Measurements from ENCODE around the gene PPP3R1.

Gene PPP3R1

GRCh38 chr2:68188831-68189230, 63.5 kb downstream of the PPP3R1 start:
- H3K4me3 ChIP-seq (ENCODE audit: low read length, poor library complexity, severe bottlenecking), result no peak overlapping the region
- H3K4me2 ChIP-seq (ENCODE audit: low read depth, low read length, poor library complexity, severe bottlenecking), result no peak overlapping the region
- H3K36me3 ChIP-seq (ENCODE audit: insufficient read depth, low read length), result peaks cover 30% of the 10 kb centered on the region; the same call in 1 of the 2 replicates
- H3F3A ChIP-seq (ENCODE audit: low read depth), result no peaks in the 10 kb centered on the region
- no peaks in the 10 kb centered on the region for H3K4me1 ChIP-seq (ENCODE audit: insufficient read depth, low read length, poor library complexity, severe bottlenecking)
- H3K9ac ChIP-seq (ENCODE audit: low read depth, low read length, poor library complexity, severe bottlenecking), result no peak overlapping the region
- TF ChIP-seq CTCF (conservative IDR thresholded peaks at IDR 0.05; ENCODE audit: low read length), result no peak
- TF ChIP-seq EZH2phosphoT487 (IDR thresholded peaks at IDR 0.05; ENCODE audit: borderline replicate concordance), result no peak
- no peaks in the 10 kb centered on the region for H3K9me3 ChIP-seq (ENCODE audit: insufficient read depth, low read depth, low read length)
- H3K27me3 ChIP-seq (ENCODE audit: insufficient read depth, low read length, poor library complexity, severe bottlenecking), result no peaks in the 10 kb centered on the region
- H3K79me2 ChIP-seq (ENCODE audit: insufficient read depth, low read length), result peaks cover 73% of the 10 kb centered on the region
- no peak overlapping the region for H2AFZ ChIP-seq (ENCODE audit: low read length)
- H4K20me1 ChIP-seq (ENCODE audit: insufficient read depth, low read length, poor library complexity, severe bottlenecking), result peaks cover 47% of the 10 kb centered on the region
- H3K9me2 ChIP-seq (replicated peaks; ENCODE audit: low read depth, low read length), result no peaks in the 10 kb centered on the region

- no peak overlapping the region for H3K4me2 ChIP-seq (ENCODE audit: low read depth, low read length, poor library complexity, severe bottlenecking)
- no peak overlapping the region for H3K9ac ChIP-seq (ENCODE audit: low read depth, low read length, poor library complexity, severe bottlenecking)
- no peaks in the 10 kb centered on the region for H3K4me1 ChIP-seq (ENCODE audit: insufficient read depth, low read length, poor library complexity, severe bottlenecking)
- H3K9me3 ChIP-seq (ENCODE audit: insufficient read depth, low read depth, low read length), result no peaks in the 10 kb centered on the region
- H2AFZ ChIP-seq (ENCODE audit: low read length), result no peak overlapping the region
- H3F3A ChIP-seq (ENCODE audit: low read depth), result no peaks in the 10 kb centered on the region
- peaks cover 34% of the 10 kb centered on the region for H4K20me1 ChIP-seq (ENCODE audit: insufficient read depth, low read length, poor library complexity, severe bottlenecking)
- H3K4me3 ChIP-seq (ENCODE audit: low read length, poor library complexity, severe bottlenecking), result no peak overlapping the region
- H3K9me2 ChIP-seq (replicated peaks; ENCODE audit: low read depth, low read length), result no peaks in the 10 kb centered on the region
- H3K79me2 ChIP-seq (ENCODE audit: insufficient read depth, low read length), result peaks cover 59% of the 10 kb centered on the region
- H3K36me3 ChIP-seq (ENCODE audit: insufficient read depth, low read length), result peaks cover 45% of the 10 kb centered on the region; the same call in 1 of the 2 replicates
- H3K27me3 ChIP-seq (ENCODE audit: insufficient read depth, low read length, poor library complexity, severe bottlenecking), result no peaks in the 10 kb centered on the region
- TF ChIP-seq CTCF (conservative IDR thresholded peaks at IDR 0.05; ENCODE audit: low read length) (no peak), EZH2phosphoT487 (IDR thresholded peaks at IDR 0.05; ENCODE audit: borderline replicate concordance) (no peak)
Measured at GRCh38 chr2:68187329-68187728, 65.0 kb downstream of the PPP3R1 start.

- TF ChIP-seq EZH2phosphoT487 (IDR thresholded peaks at IDR 0.05; ENCODE audit: borderline replicate concordance) (no peak), CTCF (conservative IDR thresholded peaks at IDR 0.05; ENCODE audit: low read length) (peak; percentile 88)
- Histone ChIP-seq H3F3A (ENCODE audit: low read depth) (no peaks in the 10 kb centered on the region), H3K79me2 (ENCODE audit: insufficient read depth, low read length) (peaks cover 42% of the 10 kb centered on the region), H3K4me1 (ENCODE audit: insufficient read depth, low read length, poor library complexity, severe bottlenecking) (no peaks in the 10 kb centered on the region), H3K27me3 (ENCODE audit: insufficient read depth, low read length, poor library complexity, severe bottlenecking) (no peaks in the 10 kb centered on the region), H3K9me2 (replicated peaks; ENCODE audit: low read depth, low read length) (no peaks in the 10 kb centered on the region), H2AFZ (ENCODE audit: low read length) (no peak overlapping the region), H4K20me1 (ENCODE audit: insufficient read depth, low read length, poor library complexity, severe bottlenecking) (peaks cover 25% of the 10 kb centered on the region), H3K36me3 (ENCODE audit: insufficient read depth, low read length) (peaks cover 55% of the 10 kb centered on the region; the same call in 1 of the 2 replicates), H3K9me3 (ENCODE audit: insufficient read depth, low read depth, low read length) (no peaks in the 10 kb centered on the region), H3K4me3 (ENCODE audit: low read length, poor library complexity, severe bottlenecking) (no peak overlapping the region), H3K4me2 (ENCODE audit: low read depth, low read length, poor library complexity, severe bottlenecking) (no peak overlapping the region), H3K9ac (ENCODE audit: low read depth, low read length, poor library complexity, severe bottlenecking) (no peak overlapping the region)
Measured at GRCh38 chr2:68185541-68186164, 66.7 kb downstream of the PPP3R1 start.
